ENCODE data around the gene OPCML.

- TF ChIP-seq, protein P1, sequence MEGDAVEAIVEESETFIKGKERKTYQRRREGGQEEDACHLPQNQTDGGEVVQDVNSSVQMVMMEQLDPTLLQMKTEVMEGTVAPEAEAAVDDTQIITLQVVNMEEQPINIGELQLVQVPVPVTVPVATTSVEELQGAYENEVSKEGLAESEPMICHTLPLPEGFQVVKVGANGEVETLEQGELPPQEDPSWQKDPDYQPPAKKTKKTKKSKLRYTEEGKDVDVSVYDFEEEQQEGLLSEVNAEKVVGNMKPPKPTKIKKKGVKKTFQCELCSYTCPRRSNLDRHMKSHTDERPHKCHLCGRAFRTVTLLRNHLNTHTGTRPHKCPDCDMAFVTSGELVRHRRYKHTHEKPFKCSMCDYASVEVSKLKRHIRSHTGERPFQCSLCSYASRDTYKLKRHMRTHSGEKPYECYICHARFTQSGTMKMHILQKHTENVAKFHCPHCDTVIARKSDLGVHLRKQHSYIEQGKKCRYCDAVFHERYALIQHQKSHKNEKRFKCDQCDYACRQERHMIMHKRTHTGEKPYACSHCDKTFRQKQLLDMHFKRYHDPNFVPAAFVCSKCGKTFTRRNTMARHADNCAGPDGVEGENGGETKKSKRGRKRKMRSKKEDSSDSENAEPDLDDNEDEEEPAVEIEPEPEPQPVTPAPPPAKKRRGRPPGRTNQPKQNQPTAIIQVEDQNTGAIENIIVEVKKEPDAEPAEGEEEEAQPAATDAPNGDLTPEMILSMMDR (IDR thresholded peaks at IDR 0.05), result no peak
- TF ChIP-seq POLR2AphosphoS5 (IDR thresholded peaks at IDR 0.05), result no peak
Measured at GRCh38 chr11:132977746-132978145, 554.6 kb downstream of the OPCML start.

All from suprapubic skin (tissue), 3 donors.